COR-L47 (cell line): ENCODE measurements around the gene ULK2.
A peak's percentile ranks its signal among the peaks of the same experiment; 100 is the strongest.
"Not testable (repeated sequence)": the region's sequence is repeated elsewhere in the genome, so short reads cannot be mapped to it uniquely, and the experiment has no call there.

Source experiments
- DNase-seq: peaks from one replicate; lab custom pipeline; 2025; lab: John Stamatoyannopoulos, UW

Gene ULK2

GRCh38 chr17:19766421-19767270 lies 101.1 kb downstream of the ULK2 start:
- DNase-seq, result peak; percentile 17

GRCh38 chr17:19766016-19766415 lies 101.7 kb downstream of the ULK2 start:
- no peak for DNase-seq

- DNase-seq, result not testable (repeated sequence)
Observed at GRCh38 chr17:19763991-19764390, 103.7 kb downstream of the ULK2 start.

- DNase-seq, result no peak
Observed at GRCh38 chr17:19763416-19763815, 104.3 kb downstream of the ULK2 start.

GRCh38 chr17:19762515-19762961 lies 105.2 kb downstream of the ULK2 start:
- no peak for DNase-seq

GRCh38 chr17:19760746-19761145 lies 107.0 kb downstream of the ULK2 start:
- no peak for DNase-seq

GRCh38 chr17:19759568-19760549 lies 107.9 kb downstream of the ULK2 start:
- no peak for DNase-seq

GRCh38 chr17:19757536-19758180 lies 110.1 kb downstream of the ULK2 start:
- DNase-seq, result no peak

- DNase-seq, result no peak
Observed at GRCh38 chr17:19756546-19756945, 111.2 kb downstream of the ULK2 start.

GRCh38 chr17:19755821-19756510 lies 111.8 kb downstream of the ULK2 start:
- DNase-seq, result no peak

GRCh38 chr17:19755392-19755791 lies 112.3 kb downstream of the ULK2 start:
- no peak for DNase-seq

GRCh38 chr17:19753661-19754463 lies 113.9 kb downstream of the ULK2 start:
- no peak for DNase-seq

GRCh38 chr17:19753051-19753509 lies 114.7 kb downstream of the ULK2 start:
- DNase-seq, result no peak

GRCh38 chr17:19752216-19753050 lies 115.3 kb downstream of the ULK2 start:
- DNase-seq, result no peak

GRCh38 chr17:19750835-19751234 lies 116.9 kb downstream of the ULK2 start:
- DNase-seq, result no peak

GRCh38 chr17:19750020-19750572 lies 117.6 kb downstream of the ULK2 start:
- no peak for DNase-seq

- no peak for DNase-seq
Observed at GRCh38 chr17:19748807-19749193, 118.9 kb downstream of the ULK2 start.

GRCh38 chr17:19747829-19748806 lies 119.6 kb downstream of the ULK2 start, which contains the start of gene ALDH3A1:
Gene ALDH3A1, minus strand, starts transcription at chr17:19748298. Its CDS starts 3,169 bp downstream, at chr17:19745129.
- no peak for DNase-seq
